Endothelial cell of umbilical vein (primary cell): ENCODE measurements around the gene EVPLL. TPM values are rescaled to one million over a fixed set of nuclear protein-coding genes. Genes with fewer than 3 reads are reported as not detected.

Experiments
- BruUV-seq: library from RNA; stranded (reverse); fragments of 400-500 nt; replicated peaks from 2 replicates; lab custom pipeline; 2021; lab: Mats Ljungman, UMichigan
- CTCF ChIA-PET: fragments of 300-600, 350-600 bp; sonication (Branson Sonifier 250); formaldehyde crosslinking; loops from one replicate; lab custom pipeline; 2021; ENCODE audit warnings: antibody characterized with exemption, inconsistent platforms; lab: Charles Lee
- POLR2A ChIA-PET: fragments of 300-600, 350-600 bp; sonication (Branson Sonifier 250); formaldehyde crosslinking; loops from one replicate; lab custom pipeline; 2021; ENCODE audit warnings: antibody characterized with exemption, inconsistent platforms; lab: Charles Lee
- DNase-seq: peaks from one replicate; pipeline ENCODE4 v3.0.0-alpha.2; 2011; ENCODE audit warnings: low read depth, low spot score
- FAIRE-seq: peaks from 2 replicates; lab custom pipeline; 2011; peaks lifted over from hg19 to GRCh38; lab: Jason Lieb, UNC
- H2AFZ ChIP-seq: 2 replicates; pipeline ENCODE4 v1.6.0; 2012; ENCODE audit warnings: low read depth, low read length, control low read depth, inconsistent platforms
- H3K27ac ChIP-seq: 2 replicates; pipeline ENCODE4 v1.5.1; 2011; ENCODE audit warnings: low read depth, mild to moderate bottlenecking, control low read depth, low read length, moderate library complexity; ENCODE audit not compliant: insufficient read depth
- H3K27me3 ChIP-seq, 2 experiments: 2 replicates each; pipeline versions ENCODE4 v1.6.0 to v1.6.1; 2011; ENCODE audit warnings: low read length in 2 of 2, mixed read lengths in 1 of 2; ENCODE audit not compliant: control insufficient read depth in 2 of 2, insufficient read depth in 2 of 2
- H3K36me3 ChIP-seq, 2 experiments: 2 replicates in 1 of 2; 3 replicates in 1 of 2; pipeline ENCODE4 v1.5.1; 2011; ENCODE audit warnings: low read length in 2 of 2, mild to moderate bottlenecking in 1 of 2, moderate library complexity in 1 of 2; ENCODE audit not compliant: control insufficient read depth in 2 of 2, insufficient read depth in 2 of 2; ENCODE audit errors: extremely low read depth in 1 of 2
- H3K4me1 ChIP-seq: 3 replicates; pipeline ENCODE4 v1.5.1; 2011; ENCODE audit warnings: mild to moderate bottlenecking, low read length; ENCODE audit not compliant: control insufficient read depth, insufficient read depth; ENCODE audit errors: extremely low read depth
- H3K4me2 ChIP-seq: 2 replicates; pipeline ENCODE4 v1.6.1; 2011; ENCODE audit warnings: low read length, control low read depth, mixed read lengths; ENCODE audit not compliant: insufficient read depth
- H3K4me3 ChIP-seq, 3 experiments: fragments of 200-600 bp in 1 of 3; sonication (generic), shearing (Covaris generic) in 1 of 3; replicated peaks in 1 of 3; 2 replicates each; pipeline ENCODE4 v1.5.1; 2011 to 2016; ENCODE audit warnings: control low read depth in 3 of 3, low read length in 3 of 3, mild to moderate bottlenecking in 2 of 3, inconsistent platforms in 1 of 3, low read depth in 1 of 3, moderate library complexity in 1 of 3; ENCODE audit not compliant: insufficient read depth in 1 of 3
- H3K79me2 ChIP-seq: 2 replicates; pipeline ENCODE4 v1.6.0; 2012; ENCODE audit warnings: low read length, inconsistent platforms; ENCODE audit not compliant: control insufficient read depth, insufficient read depth
- H3K9ac ChIP-seq: replicated peaks from 2 replicates; pipeline ENCODE3; 2011; ENCODE audit warnings: low read length, control low read depth; ENCODE audit not compliant: insufficient read depth; ENCODE audit errors: extremely low read depth
- H3K9me1 ChIP-seq: replicated peaks from 3 replicates; pipeline ENCODE4 v1.6.0; 2011; ENCODE audit warnings: mild to moderate bottlenecking, low read length; ENCODE audit not compliant: control insufficient read depth, insufficient read depth; ENCODE audit errors: extremely low read depth
- H3K9me3 ChIP-seq: replicated peaks from 2 replicates; pipeline ENCODE4 v1.5.1; 2012; ENCODE audit warnings: low read length, inconsistent platforms; ENCODE audit not compliant: control insufficient read depth, insufficient read depth
- H4K20me1 ChIP-seq: replicated peaks from 2 replicates; pipeline ENCODE3; 2011; ENCODE audit warnings: mild to moderate bottlenecking, low read length; ENCODE audit not compliant: control insufficient read depth, insufficient read depth; ENCODE audit errors: extremely low read depth
- EZH2 ChIP-seq: IDR thresholded peaks from 2 replicates; pipeline ENCODE4 v1.6.1; 2012; ENCODE audit warnings: borderline replicate concordance, low read depth, mild to moderate bottlenecking, moderate library complexity, low read length, inconsistent platforms; ENCODE audit not compliant: severe bottlenecking
- FOS ChIP-seq: IDR thresholded peaks from 2 replicates; pipeline ENCODE4 v1.6.1; 2011; ENCODE audit warnings: mild to moderate bottlenecking, low read length, moderate library complexity, borderline replicate concordance; ENCODE audit not compliant: insufficient read depth
- GATA2 ChIP-seq: IDR thresholded peaks from 2 replicates; pipeline ENCODE4 v1.7.0; 2011; ENCODE audit warnings: low read depth, mild to moderate bottlenecking, moderate library complexity, mixed read lengths, low read length; ENCODE audit not compliant: insufficient read length, insufficient read depth
- JUN ChIP-seq: IDR thresholded peaks from 2 replicates; pipeline ENCODE4 v1.6.1; 2011; ENCODE audit warnings: borderline replicate concordance, low read depth; ENCODE audit not compliant: insufficient read length, insufficient read depth
- MYC ChIP-seq: IDR thresholded peaks from one replicate; pipeline ENCODE4 v1.6.1; 2011; ENCODE audit warnings: mild to moderate bottlenecking, low read depth, low read length
- POLR2A ChIP-seq: IDR thresholded peaks from 2 replicates; pipeline ENCODE4 v1.6.1; 2012; ENCODE audit warnings: low read depth, mild to moderate bottlenecking, control low read depth, low read length
- POLR2AphosphoS5 ChIP-seq: IDR thresholded peaks from 2 replicates; pipeline ENCODE4 v1.6.1; 2012; ENCODE audit warnings: low read depth, mild to moderate bottlenecking, control low read depth, low read length, moderate library complexity; ENCODE audit not compliant: insufficient read depth
- dilution Hi-C: fragments of 300-500 bp; cut with MboI; formaldehyde crosslinking; loops from one replicate; pipeline ENCODE4 v1.15.0; 2019; ENCODE audit warnings: low sequenced_read_pairs; ENCODE audit not compliant: extremely low pct_ligation_motif_present
- intact Hi-C: fragments of 100-400 bp; cut with micrococcal nuclease; formaldehyde crosslinking; loops from one replicate; pipeline ENCODE4 v1.10.0; 2022
- polyA plus RNA-seq, 4 experiments: library from polyadenylated mRNA; depleted of rRNA in 3 of 4; stranded (reverse) in 3 of 4; unstranded in 1 of 4; fragments of >200 nt; gene quantifications; 2 replicates each; pipeline versions ENCODE4 v1.2.1 to v1.2.3, GENCODE V29; 2011 to 2012; ENCODE audit warnings: missing spikeins in 1 of 4
- total RNA-seq: library from RNA; stranded (reverse); gene quantifications from 2 replicates; pipeline ENCODE4 v1.2.3, GENCODE V29; 2021
- TF ChIP-seq, protein P1 (sequence below), 2 donors: IDR thresholded peaks; 1 replicate in 1 of 2; 2 replicates in 1 of 2; pipeline ENCODE4 v1.5.1; 2011; ENCODE audit warnings: low read length in 2 of 2, mild to moderate bottlenecking in 2 of 2, moderate library complexity in 2 of 2, control low read depth in 1 of 2, inconsistent platforms in 1 of 2, low read depth in 1 of 2; ENCODE audit not compliant: insufficient read depth in 1 of 2; ENCODE audit errors: extremely low read depth in 1 of 2
- TF ChIP-seq, protein P2 (sequence below): IDR thresholded peaks from 2 replicates; pipeline ENCODE4 v1.6.1; 2011; ENCODE audit not compliant: insufficient read depth, insufficient read length

The EVPLL gene
- total and polyA plus RNA-seq, 2 donors (not counting 3 experiments of a cell fraction or from before 2014, with no cell fraction given), result not detected

GRCh38 chr17:18344021-18344420 is 33.6 kb upstream of the EVPLL start:
- BruUV-seq, result no TSS peak
- dilution Hi-C loops, result no loop called here

More at GRCh38 chr17:18344021-18344420, 33.6 kb upstream of the EVPLL start:
- H3K79me2 ChIP-seq, result no peaks in the 10 kb centered on the region
- H3K4me3 ChIP-seq, result no peak overlapping the region
- no peak overlapping the region for H3K4me2 ChIP-seq
- no peaks in the 10 kb centered on the region for H3K9me1 ChIP-seq
- FAIRE-seq (no peak), DNase-seq (no peak)
- H3K27ac ChIP-seq, result no peak overlapping the region
- no peaks in the 10 kb centered on the region for H3K9me3 ChIP-seq
- ChIA-PET CTCF (interaction anchor here (1.1 kb wide), 1 partner anchor 9 kb away, joined by 4 read pairs; no protein-coding TSS in a partner anchor), POLR2A (no interaction called here)
- H3K27me3 ChIP-seq, result no peaks in the 10 kb centered on the region
- H3K4me1 ChIP-seq, result peaks cover 8% of the 10 kb centered on the region
- no peak overlapping the region for H2AFZ ChIP-seq
- H3K36me3 ChIP-seq, result peaks cover 0 to 6% of the 10 kb centered on the region in 2 experiments
- intact Hi-C loops, result no loop called here
- TF ChIP-seq EZH2, result no peak
- TF ChIP-seq POLR2A, result no peak
- TF ChIP-seq, protein P1, sequence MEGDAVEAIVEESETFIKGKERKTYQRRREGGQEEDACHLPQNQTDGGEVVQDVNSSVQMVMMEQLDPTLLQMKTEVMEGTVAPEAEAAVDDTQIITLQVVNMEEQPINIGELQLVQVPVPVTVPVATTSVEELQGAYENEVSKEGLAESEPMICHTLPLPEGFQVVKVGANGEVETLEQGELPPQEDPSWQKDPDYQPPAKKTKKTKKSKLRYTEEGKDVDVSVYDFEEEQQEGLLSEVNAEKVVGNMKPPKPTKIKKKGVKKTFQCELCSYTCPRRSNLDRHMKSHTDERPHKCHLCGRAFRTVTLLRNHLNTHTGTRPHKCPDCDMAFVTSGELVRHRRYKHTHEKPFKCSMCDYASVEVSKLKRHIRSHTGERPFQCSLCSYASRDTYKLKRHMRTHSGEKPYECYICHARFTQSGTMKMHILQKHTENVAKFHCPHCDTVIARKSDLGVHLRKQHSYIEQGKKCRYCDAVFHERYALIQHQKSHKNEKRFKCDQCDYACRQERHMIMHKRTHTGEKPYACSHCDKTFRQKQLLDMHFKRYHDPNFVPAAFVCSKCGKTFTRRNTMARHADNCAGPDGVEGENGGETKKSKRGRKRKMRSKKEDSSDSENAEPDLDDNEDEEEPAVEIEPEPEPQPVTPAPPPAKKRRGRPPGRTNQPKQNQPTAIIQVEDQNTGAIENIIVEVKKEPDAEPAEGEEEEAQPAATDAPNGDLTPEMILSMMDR (IDR thresholded peaks at IDR 0.05; ENCODE audit: extremely low read depth in 1 of 2, insufficient read depth in 1 of 2, low read depth in 1 of 2, low read length in 2 of 2), result no peak
- no peak for TF ChIP-seq MYC
- TF ChIP-seq FOS, result no peak
- TF ChIP-seq, protein P2, sequence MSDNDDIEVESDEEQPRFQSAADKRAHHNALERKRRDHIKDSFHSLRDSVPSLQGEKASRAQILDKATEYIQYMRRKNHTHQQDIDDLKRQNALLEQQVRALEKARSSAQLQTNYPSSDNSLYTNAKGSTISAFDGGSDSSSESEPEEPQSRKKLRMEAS, result no peak
- no peak for TF ChIP-seq GATA2
- no peak for TF ChIP-seq POLR2AphosphoS5
- no peak for TF ChIP-seq JUN
- H3K9ac ChIP-seq, result no peak overlapping the region
- no peaks in the 10 kb centered on the region for H4K20me1 ChIP-seq
